ENCODE results near the gene CXXC1.

GRCh38 chr18:50247561-50247960 lies 39.9 kb downstream of the CXXC1 start:
- TF ChIP-seq CTCF (conservative IDR thresholded peaks at IDR 0.05; ENCODE audit: low read length) (no peak), EZH2phosphoT487 (IDR thresholded peaks at IDR 0.05; ENCODE audit: borderline replicate concordance, low read depth, low read length) (no peak)

Measured in OCI-LY7 (cell line).